Measurements from ENCODE around the gene CHL1. TPM values are rescaled to one million over a fixed set of nuclear protein-coding genes. Genes with fewer than 3 reads are reported as not detected.

Gene CHL1
- total and polyA plus RNA-seq, 2 of the 8 experiments (the other 6 are each of a cell fraction or from before 2014, with no cell fraction given), result 0.05 to 0.99 TPM

- TF ChIP-seq EGR1 (IDR thresholded peaks at IDR 0.05; ENCODE audit: borderline replicate concordance, low read depth, low read length) (no peak), POU5F1 (IDR thresholded peaks at IDR 0.05; ENCODE audit: low read depth, low read length) (no peak)
Measured at GRCh38 chr3:339351-339750, 142.8 kb downstream of the CHL1 start (continued).
